Neural cell (in vitro differentiated cells): ENCODE measurements around the gene VEZF1. TPM values are rescaled to one million over a fixed set of nuclear protein-coding genes. Genes with fewer than 3 reads are reported as not detected.

Experiments
- H2AFZ ChIP-seq: fragments of 200-600, 300-800 bp; sonication (generic), shearing (Covaris generic); 2 replicates; pipeline ENCODE4 v1.6.0; 2014; ENCODE audit warnings: low read depth, mild to moderate bottlenecking, antibody characterized with exemption, low read length, moderate library complexity
- H3F3A ChIP-seq: fragments of 200-600 bp; shearing (Covaris generic); 2 replicates; pipeline ENCODE4 v1.6.1; 2016; ENCODE audit warnings: mild to moderate bottlenecking, moderate library complexity, mixed read lengths, antibody characterized with exemption, low read length; ENCODE audit not compliant: insufficient read depth, poor library complexity, severe bottlenecking
- H3K27ac ChIP-seq: fragments of 200-600, 300-800 bp; sonication (generic), shearing (Covaris generic); 2 replicates; pipeline ENCODE4 v1.5.1; 2014; ENCODE audit warnings: mild to moderate bottlenecking, low read length, moderate library complexity
- H3K27me3 ChIP-seq: fragments of 300-800, 200-600 bp; sonication (generic), shearing (Covaris generic); 2 replicates; pipeline ENCODE4 v1.6.0; 2014; ENCODE audit warnings: mild to moderate bottlenecking, low read depth, low read length, moderate library complexity; ENCODE audit not compliant: insufficient read depth
- H3K36me3 ChIP-seq: fragments of 300-800, 200-600 bp; sonication (generic), shearing (Covaris generic); 2 replicates; pipeline ENCODE4 v1.5.1; 2014; ENCODE audit warnings: mild to moderate bottlenecking, antibody characterized with exemption, low read length, moderate library complexity; ENCODE audit not compliant: insufficient read depth
- H3K4me2 ChIP-seq: fragments of 300-800, 200-600 bp; sonication (generic), shearing (Covaris generic); 2 replicates; pipeline ENCODE4 v1.6.0; 2014; ENCODE audit warnings: mild to moderate bottlenecking, low read length
- H3K4me3 ChIP-seq: fragments of 300-800, 200-600 bp; sonication (generic), shearing (Covaris generic); 2 replicates; pipeline ENCODE4 v1.5.1; 2014; ENCODE audit warnings: mild to moderate bottlenecking, low read length, moderate library complexity
- H3K79me2 ChIP-seq: fragments of 200-600 bp; shearing (Covaris generic); replicated peaks from 2 replicates; pipeline ENCODE4 v1.6.0; 2014; ENCODE audit warnings: mild to moderate bottlenecking, low read length, moderate library complexity; ENCODE audit not compliant: insufficient read depth
- H3K9ac ChIP-seq: fragments of 300-800, 200-600 bp; sonication (generic), shearing (Covaris generic); 2 replicates; pipeline ENCODE4 v1.6.1; 2016; ENCODE audit warnings: mild to moderate bottlenecking, low read length, mixed read lengths
- H3K9me2 ChIP-seq: fragments of 200-600 bp; shearing (Covaris generic); 2 replicates; pipeline ENCODE4 v1.6.1; 2016; ENCODE audit warnings: mild to moderate bottlenecking, low read length, mixed read lengths; ENCODE audit not compliant: insufficient read depth
- H3K9me3 ChIP-seq: fragments of 200-600, 300-800 bp; sonication (generic), shearing (Covaris generic); 2 replicates; pipeline ENCODE4 v1.6.1; 2016; ENCODE audit warnings: mild to moderate bottlenecking, mixed run types, low read length, moderate library complexity, mixed read lengths
- H4K20me1 ChIP-seq: fragments of 200-600 bp; shearing (Covaris generic); 2 replicates; pipeline ENCODE4 v1.6.1; 2016; ENCODE audit warnings: mild to moderate bottlenecking, mixed run types; ENCODE audit not compliant: insufficient read depth
- CTCF ChIP-seq: fragments of 450-650 bp; IDR thresholded peaks from 2 replicates; pipeline ENCODE4 v1.5.1; 2014; ENCODE audit warnings: antibody characterized with exemption, mild to moderate bottlenecking, moderate library complexity; ENCODE audit not compliant: poor library complexity, severe bottlenecking
- EP300 ChIP-seq: fragments of 450-650 bp; conservative IDR thresholded peaks from 2 replicates; pipeline ENCODE4 v1.6.1; 2014; ENCODE audit warnings: antibody characterized with exemption, mild to moderate bottlenecking, moderate library complexity; ENCODE audit not compliant: poor library complexity, severe bottlenecking
- EZH2 ChIP-seq: fragments of 200-600, 300-800 bp; shearing (Covaris generic), sonication (generic); IDR thresholded peaks from 2 replicates; pipeline ENCODE4 v1.6.1; 2014; ENCODE audit warnings: antibody characterized with exemption, low read length, borderline replicate concordance, mild to moderate bottlenecking; ENCODE audit not compliant: insufficient read depth, poor library complexity, severe bottlenecking
- MXI1 ChIP-seq: fragments of 450-650 bp; conservative IDR thresholded peaks from 2 replicates; pipeline ENCODE4 v1.6.1; 2014; ENCODE audit warnings: antibody characterized with exemption, mild to moderate bottlenecking; ENCODE audit not compliant: poor library complexity, severe bottlenecking
- POLR2AphosphoS5 ChIP-seq: IDR thresholded peaks from 2 replicates; pipeline ENCODE4 v1.6.1; 2012
- RAD21 ChIP-seq: fragments of 450-650 bp; conservative IDR thresholded peaks from 2 replicates; pipeline ENCODE4 v1.6.1; 2014; ENCODE audit warnings: antibody characterized with exemption, mild to moderate bottlenecking, moderate library complexity
- REST ChIP-seq: IDR thresholded peaks from 2 replicates; pipeline ENCODE4 v1.6.1; 2012; ENCODE audit warnings: borderline replicate concordance
- SMC3 ChIP-seq: fragments of 450-650 bp; conservative IDR thresholded peaks from 2 replicates; pipeline ENCODE4 v1.6.1; 2014; ENCODE audit warnings: antibody characterized with exemption, mild to moderate bottlenecking, moderate library complexity; ENCODE audit not compliant: poor library complexity
- TAF1 ChIP-seq: IDR thresholded peaks from 2 replicates; pipeline ENCODE4 v1.6.1; 2012; ENCODE audit warnings: low read depth
- polyA plus RNA-seq: library from polyadenylated mRNA; depleted of rRNA; stranded (reverse); fragments of >200 nt; gene quantifications from 2 replicates; pipeline ENCODE4 v1.2.3, GENCODE V29; 2014

Gene VEZF1
- polyA plus RNA-seq, 1 donor from 2014 or later = 64.6 TPM

GRCh38 chr17:57935833-57936807 is 51.9 kb downstream of the VEZF1 start:
- no peak for TF ChIP-seq CTCF
- no peak for TF ChIP-seq EZH2
- no peak for TF ChIP-seq TAF1
- TF ChIP-seq MXI1 = no peak
- TF ChIP-seq POLR2AphosphoS5 = no peak
- no peak for TF ChIP-seq SMC3
- TF ChIP-seq EP300 = no peak
- TF ChIP-seq REST = no peak
- TF ChIP-seq RAD21 = no peak
- Histone ChIP-seq H2AFZ (no peak overlapping the region), H3K27ac (peak overlapping the region; percentile 87), H3K4me3 (peak overlapping the region; percentile 52), H3K27me3 (no peaks in the 10 kb centered on the region), H3K9ac (peak overlapping the region; percentile 60), H3K9me2 (no peaks in the 10 kb centered on the region), H4K20me1 (no peaks in the 10 kb centered on the region), H3K4me2 (peak overlapping the region; percentile 25), H3K36me3 (no peaks in the 10 kb centered on the region), H3F3A (no peaks in the 10 kb centered on the region), H3K79me2 (peaks cover 6% of the 10 kb centered on the region), H3K9me3 (no peaks in the 10 kb centered on the region)

- Histone ChIP-seq H3K9me2 (no peaks in the 10 kb centered on the region), H3K36me3 (no peaks in the 10 kb centered on the region), H3K27me3 (no peaks in the 10 kb centered on the region), H4K20me1 (no peaks in the 10 kb centered on the region), H3K27ac (no peak overlapping the region), H3K4me3 (no peak overlapping the region), H3K9me3 (no peaks in the 10 kb centered on the region), H3K4me2 (no peak overlapping the region), H3K9ac (no peak overlapping the region), H3K79me2 (peaks cover 3% of the 10 kb centered on the region), H3F3A (no peaks in the 10 kb centered on the region), H2AFZ (no peak overlapping the region)
- TF ChIP-seq EP300 (no peak), EZH2 (no peak), SMC3 (no peak), CTCF (no peak), TAF1 (no peak), MXI1 (no peak), REST (no peak), RAD21 (no peak), POLR2AphosphoS5 (no peak)
Observed at GRCh38 chr17:57931488-57932137, 56.4 kb downstream of the VEZF1 start.
